Chondrocyte (in vitro differentiated cells): ENCODE data around the gene PLEKHM1. TPM values are rescaled to one million over a fixed set of nuclear protein-coding genes. Genes with fewer than 3 reads are reported as not detected.

ENCODE experiments used
- DNase-seq: peaks from one replicate; pipeline ENCODE4 v3.0.0; 2021; ENCODE audit warnings: mixed read lengths, low spot score
- H3K27ac Mint-ChIP-seq: one replicate; pipeline ENCODE4 v1.8.0; 2021; ENCODE audit warnings: mild to moderate bottlenecking, moderate library complexity, mixed read lengths; ENCODE audit not compliant: unreplicated experiment
- H3K27me3 Mint-ChIP-seq: 2 replicates; pipeline ENCODE4 v1.8.0; 2021; ENCODE audit warnings: low read depth, mixed read lengths
- H3K36me3 Mint-ChIP-seq: 2 replicates; pipeline ENCODE4 v1.8.0; 2021; ENCODE audit warnings: low read depth, mixed read lengths
- H3K4me1 Mint-ChIP-seq: 2 replicates; pipeline ENCODE4 v1.8.0; 2021; ENCODE audit warnings: low read depth, mild to moderate bottlenecking, mixed read lengths
- H3K4me3 Mint-ChIP-seq: one replicate; pipeline ENCODE4 v1.8.0; 2021; ENCODE audit warnings: mild to moderate bottlenecking, moderate library complexity, mixed read lengths; ENCODE audit not compliant: unreplicated experiment
- H3K9me3 Mint-ChIP-seq: 2 replicates; pipeline ENCODE4 v1.8.0; 2021; ENCODE audit warnings: low read depth, mixed read lengths
- total RNA-seq: library from RNA; stranded (reverse); gene quantifications from 3 replicates; pipeline ENCODE4 v1.2.1, GENCODE V29; 2021
- TF ChIP-seq, protein P1 (sequence below): fragments of 200-600 bp; sonication (generic); IDR thresholded peaks from 2 replicates; pipeline ENCODE4 v1.5.0; 2021; ENCODE audit warnings: antibody characterized with exemption, mild to moderate bottlenecking, moderate library complexity

The PLEKHM1 gene
- total RNA-seq, 1 donor from 2014 or later: 30.8 TPM

- no peak overlapping the region for H3K4me3 Mint-ChIP-seq
- H3K9me3 Mint-ChIP-seq: no peaks in the 10 kb centered on the region
- TF ChIP-seq, protein P1, sequence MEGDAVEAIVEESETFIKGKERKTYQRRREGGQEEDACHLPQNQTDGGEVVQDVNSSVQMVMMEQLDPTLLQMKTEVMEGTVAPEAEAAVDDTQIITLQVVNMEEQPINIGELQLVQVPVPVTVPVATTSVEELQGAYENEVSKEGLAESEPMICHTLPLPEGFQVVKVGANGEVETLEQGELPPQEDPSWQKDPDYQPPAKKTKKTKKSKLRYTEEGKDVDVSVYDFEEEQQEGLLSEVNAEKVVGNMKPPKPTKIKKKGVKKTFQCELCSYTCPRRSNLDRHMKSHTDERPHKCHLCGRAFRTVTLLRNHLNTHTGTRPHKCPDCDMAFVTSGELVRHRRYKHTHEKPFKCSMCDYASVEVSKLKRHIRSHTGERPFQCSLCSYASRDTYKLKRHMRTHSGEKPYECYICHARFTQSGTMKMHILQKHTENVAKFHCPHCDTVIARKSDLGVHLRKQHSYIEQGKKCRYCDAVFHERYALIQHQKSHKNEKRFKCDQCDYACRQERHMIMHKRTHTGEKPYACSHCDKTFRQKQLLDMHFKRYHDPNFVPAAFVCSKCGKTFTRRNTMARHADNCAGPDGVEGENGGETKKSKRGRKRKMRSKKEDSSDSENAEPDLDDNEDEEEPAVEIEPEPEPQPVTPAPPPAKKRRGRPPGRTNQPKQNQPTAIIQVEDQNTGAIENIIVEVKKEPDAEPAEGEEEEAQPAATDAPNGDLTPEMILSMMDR: no peak
- H3K36me3 Mint-ChIP-seq: no peaks in the 10 kb centered on the region
- peaks cover 17% of the 10 kb centered on the region for H3K27me3 Mint-ChIP-seq
- peaks cover 4% of the 10 kb centered on the region for H3K4me1 Mint-ChIP-seq
- DNase-seq: no peak
- no peak overlapping the region for H3K27ac Mint-ChIP-seq
These were observed 67.1 kb downstream of the PLEKHM1 start for GRCh38 chr17:45423304-45423974.

DNA sequence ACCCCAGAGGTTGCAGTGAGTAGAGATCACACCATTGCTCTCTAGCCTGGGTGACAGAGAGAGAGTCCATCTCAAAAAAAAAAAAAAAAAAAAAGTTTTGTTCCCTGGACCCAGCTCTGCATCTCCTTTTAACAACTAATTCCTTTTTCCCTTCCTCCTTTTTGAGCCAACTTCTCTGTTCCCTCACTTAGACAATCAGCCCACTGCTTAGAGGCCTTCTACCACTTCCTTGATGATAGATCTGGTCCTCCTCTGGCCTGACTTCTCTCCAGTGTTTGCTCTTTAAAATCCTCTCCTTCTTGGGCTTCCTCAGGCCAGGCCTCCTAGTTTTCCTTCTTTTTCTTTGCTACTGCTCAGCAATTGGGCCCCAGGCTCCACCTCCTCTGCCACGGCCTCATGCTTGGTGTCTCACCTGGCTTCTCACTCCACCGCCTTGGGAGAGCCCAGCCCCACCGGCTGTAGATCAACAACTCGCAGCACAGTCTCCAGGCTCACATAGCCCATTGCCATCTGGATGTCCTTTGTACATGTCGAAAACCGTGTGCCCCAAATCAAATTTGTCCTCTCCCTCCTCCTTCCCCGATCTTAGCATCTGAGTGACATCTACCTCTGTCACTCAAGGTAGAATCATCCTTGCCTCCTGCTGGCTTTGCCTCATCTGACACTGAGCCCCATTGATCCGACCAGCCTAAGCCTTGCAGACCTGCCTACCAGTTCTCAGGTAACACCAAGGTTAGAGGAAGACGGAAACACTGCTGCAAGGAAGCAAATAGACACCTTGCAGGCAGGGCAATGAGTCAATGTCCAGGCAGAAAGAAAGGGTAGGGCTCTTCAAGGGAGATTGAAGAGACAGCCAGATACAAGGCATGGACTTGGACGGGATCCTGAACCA is 75.3 kb downstream of the PLEKHM1 start:
- Mint-ChIP-seq H3K9me3 (no peaks in the 10 kb centered on the region), H3K36me3 (no peaks in the 10 kb centered on the region), H3K27ac (no peak overlapping the region), H3K4me1 (no peaks in the 10 kb centered on the region), H3K4me3 (no peak overlapping the region), H3K27me3 (peaks cover 3% of the 10 kb centered on the region)
- TF ChIP-seq, protein P1: no peak
- no peak for DNase-seq

DNA sequence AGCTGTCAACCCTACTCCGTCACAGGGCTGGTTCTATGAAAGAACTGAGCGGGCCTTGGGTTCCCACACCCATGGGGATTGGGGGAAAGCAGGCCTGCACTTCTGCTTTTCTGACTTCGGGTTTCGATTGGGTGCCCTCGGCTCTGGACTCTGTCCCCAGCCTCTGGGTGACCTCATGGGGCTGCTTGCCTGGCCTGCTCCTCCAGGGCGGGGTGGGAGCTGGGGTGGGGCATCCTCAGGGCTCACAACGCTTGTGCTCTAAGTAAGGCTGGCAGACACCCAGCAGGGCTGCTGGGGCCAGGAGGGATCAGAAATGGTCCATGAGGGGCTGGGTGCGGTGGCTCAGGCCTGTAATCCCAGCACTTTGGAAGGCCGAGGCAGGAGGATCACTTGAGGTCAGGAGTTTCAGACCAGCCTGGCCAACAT is 77.0 kb downstream of the PLEKHM1 start:
- Mint-ChIP-seq H3K27ac (no peak overlapping the region), H3K9me3 (no peaks in the 10 kb centered on the region), H3K36me3 (no peaks in the 10 kb centered on the region), H3K27me3 (no peaks in the 10 kb centered on the region), H3K4me1 (no peaks in the 10 kb centered on the region), H3K4me3 (no peak overlapping the region)
- TF ChIP-seq, protein P1: no peak
- DNase-seq: no peak

DNA sequence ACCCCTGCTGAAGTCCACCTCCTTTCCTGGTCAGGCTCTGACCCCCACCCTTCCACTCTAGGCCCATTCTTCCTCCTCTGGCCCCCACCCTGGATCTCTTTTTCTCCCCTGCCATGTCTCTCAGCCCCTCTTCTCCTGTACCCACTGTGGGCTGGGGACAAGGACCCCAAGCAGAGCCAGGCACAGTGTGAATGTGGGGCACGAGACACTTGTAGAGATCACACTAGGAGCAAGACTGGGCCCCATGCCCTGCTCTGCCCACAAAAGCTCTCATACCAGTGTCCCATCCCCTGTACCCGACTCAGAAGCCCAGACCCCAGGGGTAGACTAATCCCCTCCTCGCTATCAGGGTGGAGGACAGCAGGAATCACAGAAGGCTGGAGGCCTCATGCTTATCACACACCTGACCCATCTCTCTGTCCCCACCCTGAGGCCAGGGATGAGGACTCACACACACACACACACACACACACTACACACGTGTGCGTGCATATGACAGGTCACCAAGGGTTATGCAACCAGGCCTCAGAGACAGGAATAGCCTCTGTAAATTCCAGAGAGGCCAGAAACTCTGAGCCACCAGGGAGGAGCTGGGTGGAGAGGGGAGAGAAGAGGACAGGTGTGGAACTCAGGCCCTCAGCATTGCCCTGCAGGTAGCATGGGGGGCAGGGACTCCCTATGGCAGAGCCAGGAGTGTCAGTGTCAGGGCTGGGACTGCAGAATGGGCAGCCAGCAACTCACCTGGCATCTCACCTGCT is 79.0 kb downstream of the PLEKHM1 start:
- H3K4me1 Mint-ChIP-seq: no peaks in the 10 kb centered on the region
- TF ChIP-seq, protein P1: no peak
- H3K36me3 Mint-ChIP-seq: no peaks in the 10 kb centered on the region
- no peak overlapping the region for H3K27ac Mint-ChIP-seq
- no peaks in the 10 kb centered on the region for H3K9me3 Mint-ChIP-seq
- H3K4me3 Mint-ChIP-seq: no peak overlapping the region
- DNase-seq: peak; percentile 72
- no peaks in the 10 kb centered on the region for H3K27me3 Mint-ChIP-seq
